BJ (cell line): ENCODE data around the gene GPD1L. TPM values are rescaled to one million over a fixed set of nuclear protein-coding genes. Genes with fewer than 3 reads are reported as not detected.

Experiments
- CTCF ChIA-PET: fragments of 350-600 bp; formaldehyde crosslinking; extraction: SDS; loops from one replicate; lab custom pipeline; 2021; ENCODE audit warnings: antibody characterized with exemption, inconsistent platforms; lab: Yijun Ruan, JAX
- POLR2A ChIA-PET: fragments of 300-600 bp; sonication (Branson Sonifier 250); formaldehyde crosslinking; extraction: SDS; loops from one replicate; lab custom pipeline; 2021; ENCODE audit warnings: antibody characterized with exemption; lab: Charles Lee
- DNase-seq: peaks from one replicate; pipeline ENCODE4 v3.0.0-alpha.2; 2011; ENCODE audit warnings: low read depth
- H3K27me3 ChIP-seq: 2 replicates; pipeline ENCODE4 v1.6.0; 2011; ENCODE audit warnings: low read length; ENCODE audit not compliant: control insufficient read depth, insufficient read depth
- H3K36me3 ChIP-seq: 2 replicates; pipeline ENCODE4 v1.5.1; 2011; ENCODE audit warnings: low read length; ENCODE audit not compliant: control insufficient read depth, insufficient read depth
- H3K4me3 ChIP-seq: 2 replicates; pipeline ENCODE4 v1.5.1; 2011; ENCODE audit warnings: low read depth, mild to moderate bottlenecking, control low read depth, low read length
- polyA plus RNA-seq: library from polyadenylated mRNA; depleted of rRNA; stranded (reverse); fragments of >200 nt; gene quantifications from 2 replicates; pipeline ENCODE4 v1.2.3, GENCODE V29; 2011
- TF ChIP-seq, protein P1 (sequence below): IDR thresholded peaks from 2 replicates; pipeline ENCODE4 v1.5.1; 2011; ENCODE audit warnings: low read depth, mild to moderate bottlenecking, control low read depth, inconsistent platforms, low read length, moderate library complexity; ENCODE audit not compliant: insufficient read depth

The GPD1L gene
- polyA plus RNA-seq, 1 experiment, result 4.2 TPM

DNA sequence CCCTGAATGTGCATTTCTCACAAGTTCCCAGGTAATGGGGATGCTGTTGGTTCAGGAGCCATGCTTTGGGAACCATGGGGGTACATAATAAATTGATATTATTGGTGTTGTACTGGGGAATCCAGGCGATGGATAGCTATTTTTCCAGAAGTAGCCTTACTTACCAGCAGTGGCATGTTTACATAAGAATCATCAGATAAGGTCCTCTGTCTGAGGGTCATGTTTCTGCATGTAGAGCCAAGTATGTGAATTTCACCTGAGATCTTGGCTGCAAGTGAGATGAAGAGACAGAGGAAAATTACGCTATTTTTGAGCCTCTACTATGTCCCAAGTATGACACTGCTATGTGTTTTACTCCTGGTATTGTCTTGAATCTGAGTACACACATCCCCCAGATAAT lies 26.3 kb downstream of the GPD1L start:
- ChIA-PET CTCF (interaction anchor here (3.5 kb wide), 1 partner anchor 12 kb away, joined by 17 read pairs; no protein-coding TSS in a partner anchor), POLR2A (no interaction called here)
- TF ChIP-seq, protein P1, sequence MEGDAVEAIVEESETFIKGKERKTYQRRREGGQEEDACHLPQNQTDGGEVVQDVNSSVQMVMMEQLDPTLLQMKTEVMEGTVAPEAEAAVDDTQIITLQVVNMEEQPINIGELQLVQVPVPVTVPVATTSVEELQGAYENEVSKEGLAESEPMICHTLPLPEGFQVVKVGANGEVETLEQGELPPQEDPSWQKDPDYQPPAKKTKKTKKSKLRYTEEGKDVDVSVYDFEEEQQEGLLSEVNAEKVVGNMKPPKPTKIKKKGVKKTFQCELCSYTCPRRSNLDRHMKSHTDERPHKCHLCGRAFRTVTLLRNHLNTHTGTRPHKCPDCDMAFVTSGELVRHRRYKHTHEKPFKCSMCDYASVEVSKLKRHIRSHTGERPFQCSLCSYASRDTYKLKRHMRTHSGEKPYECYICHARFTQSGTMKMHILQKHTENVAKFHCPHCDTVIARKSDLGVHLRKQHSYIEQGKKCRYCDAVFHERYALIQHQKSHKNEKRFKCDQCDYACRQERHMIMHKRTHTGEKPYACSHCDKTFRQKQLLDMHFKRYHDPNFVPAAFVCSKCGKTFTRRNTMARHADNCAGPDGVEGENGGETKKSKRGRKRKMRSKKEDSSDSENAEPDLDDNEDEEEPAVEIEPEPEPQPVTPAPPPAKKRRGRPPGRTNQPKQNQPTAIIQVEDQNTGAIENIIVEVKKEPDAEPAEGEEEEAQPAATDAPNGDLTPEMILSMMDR, result no peak
- H3K36me3 ChIP-seq, result no peaks in the 10 kb centered on the region
- DNase-seq, result no peak
- H3K4me3 ChIP-seq, result no peak overlapping the region
- H3K27me3 ChIP-seq, result no peaks in the 10 kb centered on the region

DNA sequence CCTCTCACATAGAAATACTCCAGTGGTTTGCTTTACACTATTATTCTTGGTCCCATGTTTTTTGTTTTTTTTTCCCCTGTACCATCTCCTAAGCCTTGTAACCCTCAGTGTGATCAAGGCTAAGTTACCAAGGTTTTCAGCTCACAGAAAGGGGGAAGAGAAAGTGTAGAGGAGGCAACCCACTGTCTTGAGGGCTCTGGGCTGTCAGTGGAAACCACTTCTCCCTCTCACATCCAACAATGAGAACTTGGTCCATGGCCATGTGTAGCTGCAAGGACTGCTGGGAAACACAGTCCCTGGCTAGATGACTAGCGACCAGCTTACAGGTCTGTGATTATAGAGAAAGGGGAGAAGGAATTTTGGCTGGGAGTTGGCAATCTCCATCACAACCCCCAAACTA lies 30.3 kb downstream of the GPD1L start:
- ChIA-PET CTCF (no interaction called here), POLR2A (no interaction called here)
- no peak for DNase-seq

DNA sequence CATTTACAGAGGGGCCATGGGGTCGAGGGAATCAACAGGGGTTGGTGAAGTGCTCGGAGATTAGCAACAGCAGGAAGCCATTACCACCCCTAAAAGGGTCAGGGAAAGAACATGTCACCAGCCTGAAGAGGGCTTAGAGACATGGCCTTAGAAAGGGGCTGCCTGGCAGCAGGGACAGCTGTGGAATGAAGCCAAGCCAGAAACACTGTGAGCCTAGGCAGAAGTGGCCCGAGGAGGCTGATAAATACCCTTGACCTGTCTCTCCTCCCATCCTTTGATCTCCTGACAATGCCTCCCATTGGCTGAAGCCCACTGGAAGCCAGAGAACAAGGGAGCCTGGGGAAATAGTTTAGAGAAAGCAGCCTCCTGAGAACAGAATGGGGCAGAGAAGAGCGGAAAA lies 31.4 kb downstream of the GPD1L start:
- H3K36me3 ChIP-seq, result no peaks in the 10 kb centered on the region
- ChIA-PET POLR2A (no interaction called here), CTCF (no interaction called here)
- TF ChIP-seq, protein P1, result no peak
- no peak overlapping the region for H3K4me3 ChIP-seq
- DNase-seq, result no peak
- H3K27me3 ChIP-seq, result no peaks in the 10 kb centered on the region

More for the DNA sequence above, 30.3 kb downstream of the GPD1L start:
- Histone ChIP-seq H3K27me3 (no peaks in the 10 kb centered on the region), H3K4me3 (no peak overlapping the region), H3K36me3 (no peaks in the 10 kb centered on the region)
- TF ChIP-seq, protein P1, result no peak

DNA sequence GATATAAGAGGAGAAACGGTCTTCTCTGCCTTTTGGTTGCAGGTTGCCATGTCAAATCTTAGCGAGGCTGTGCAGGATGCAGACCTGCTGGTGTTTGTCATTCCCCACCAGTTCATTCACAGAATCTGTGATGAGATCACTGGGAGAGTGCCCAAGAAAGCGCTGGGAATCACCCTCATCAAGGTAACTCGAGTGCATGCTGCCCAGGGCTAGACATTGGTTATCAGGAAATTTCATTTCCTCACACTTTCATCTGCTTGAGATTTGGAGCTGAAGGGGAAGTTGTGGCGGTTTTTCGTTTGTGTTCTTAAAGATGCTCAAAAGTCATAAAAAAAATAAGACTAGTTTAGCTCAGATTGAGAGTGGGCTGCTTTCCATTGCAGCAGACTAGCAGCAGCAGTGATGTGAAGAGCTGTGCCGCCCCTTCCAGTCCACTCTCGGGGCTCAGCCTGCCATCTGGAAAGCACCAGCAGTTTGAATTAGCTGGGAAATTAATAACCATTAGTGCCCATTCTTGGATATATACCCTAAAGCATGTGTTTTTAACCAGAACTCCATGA lies 32.2 kb downstream of the GPD1L start:
- POLR2A ChIA-PET, result no interaction called here
- DNase-seq, result no peak

DNA sequence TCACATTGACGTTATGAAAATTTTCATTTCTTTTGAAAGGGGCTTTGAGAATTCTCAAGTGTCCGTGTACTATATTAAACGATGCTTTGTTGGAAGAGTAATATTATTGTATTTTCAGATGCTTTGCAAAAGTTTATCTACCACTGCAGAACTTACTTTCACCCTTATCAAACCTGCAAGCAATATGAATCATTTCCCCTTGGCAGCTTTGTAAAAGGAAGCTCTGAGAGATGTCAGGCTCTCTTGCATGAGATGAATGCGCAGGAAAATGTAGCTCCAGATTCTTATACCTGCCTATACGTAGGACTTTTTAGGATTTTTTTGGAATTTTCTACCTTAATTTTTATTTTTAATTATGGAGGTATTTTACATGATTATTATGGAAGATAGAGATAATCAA lies 34.5 kb downstream of the GPD1L start:
- TF ChIP-seq, protein P1, result no peak
- no peak for DNase-seq
- Histone ChIP-seq H3K4me3 (no peak overlapping the region), H3K36me3 (no peaks in the 10 kb centered on the region), H3K27me3 (no peaks in the 10 kb centered on the region)
- CTCF ChIA-PET, result no interaction called here
- POLR2A ChIA-PET, result interaction anchor here (0.6 kb wide), 1 partner anchor 145 kb away, joined by 4 read pairs; no protein-coding TSS in a partner anchor

More for the DNA sequence above, 32.2 kb downstream of the GPD1L start:
- CTCF ChIA-PET, result no interaction called here
- Histone ChIP-seq H3K36me3 (no peaks in the 10 kb centered on the region), H3K4me3 (no peak overlapping the region), H3K27me3 (no peaks in the 10 kb centered on the region)
- TF ChIP-seq, protein P1, result no peak
